Neutrophil (primary cell): ENCODE data around the gene CCDC73.
"Not testable (repeated sequence)": the region's sequence is repeated elsewhere in the genome, so short reads cannot be mapped to it uniquely, and the experiment has no call there.

Experiments
- H3K27ac ChIP-seq: fragments of 200-600 bp; sonication (generic); 2 replicates; pipeline ENCODE4 v1.5.1; 2016; ENCODE audit warnings: mild to moderate bottlenecking, moderate library complexity
- H3K27me3 ChIP-seq: fragments of 200-600 bp; sonication (generic); 2 replicates; pipeline ENCODE4 v1.6.0; 2016; ENCODE audit warnings: mild to moderate bottlenecking
- H3K36me3 ChIP-seq: fragments of 200-600 bp; sonication (generic); 2 replicates; pipeline ENCODE4 v1.5.1; 2017
- H3K4me1 ChIP-seq, 2 experiments: fragments of 200-600 bp in 1 of 2; sonication (generic) in 1 of 2; 1 replicate in 1 of 2; 2 replicates in 1 of 2; pipeline versions ENCODE4 v1.5.1 to v1.6.1; 2013 to 2016; ENCODE audit warnings: low read depth in 1 of 2, low read length in 1 of 2, mild to moderate bottlenecking in 1 of 2, moderate library complexity in 1 of 2; ENCODE audit not compliant: control insufficient read depth in 1 of 2, insufficient read depth in 1 of 2
- H3K4me3 ChIP-seq, 2 experiments: fragments of 200-600 bp in 1 of 2; sonication (generic) in 1 of 2; 1 replicate in 1 of 2; 2 replicates in 1 of 2; pipeline ENCODE4 v1.5.1; 2013 to 2016; ENCODE audit warnings: low read depth in 1 of 2, low read length in 1 of 2, mild to moderate bottlenecking in 1 of 2, moderate library complexity in 1 of 2
- H3K9me3 ChIP-seq: fragments of 200-600 bp; sonication (generic); 2 replicates; pipeline ENCODE4 v1.5.1; 2016
- CTCF ChIP-seq: fragments of 200-600 bp; sonication (generic); IDR thresholded peaks from 2 replicates; pipeline ENCODE4 v1.5.1; 2016; ENCODE audit warnings: antibody characterized with exemption

CCDC73 gene

GRCh38 chr11:32829680-32830412 is 35.4 kb upstream of the CCDC73 start, which contains the start of gene PRRG4:
Gene PRRG4 (plus strand): TSS chr11:32829927. CDS start chr11:32830530, 603 bp downstream.
- no peak for TF ChIP-seq CTCF
- no peaks in the 10 kb centered on the region for H3K27me3 ChIP-seq
- no peaks in the 10 kb centered on the region for H3K9me3 ChIP-seq
- H3K36me3 ChIP-seq, result peaks cover 15% of the 10 kb centered on the region
- H3K27ac ChIP-seq, result peak within 1 kb of the TSS; percentile 83
- H3K4me1 ChIP-seq, result peaks cover 7 to 16% of the 10 kb centered on the region in 2 experiments
- peak within 1 kb of the TSS; percentile 88 to 90 for H3K4me3 ChIP-seq

GRCh38 chr11:32829157-32829679 is 34.8 kb upstream of the CCDC73 start:
- H3K9me3 ChIP-seq, result no peaks in the 10 kb centered on the region
- TF ChIP-seq CTCF, result no peak
- no peaks in the 10 kb centered on the region for H3K27me3 ChIP-seq
- peak overlapping the region; percentile 88 to 90 for H3K4me3 ChIP-seq
- peaks cover 9% of the 10 kb centered on the region for H3K36me3 ChIP-seq
- peak overlapping the region; percentile 83 for H3K27ac ChIP-seq
- peaks cover 13 to 22% of the 10 kb centered on the region in 2 experiments for H3K4me1 ChIP-seq

- peaks cover 6% of the 10 kb centered on the region for H3K36me3 ChIP-seq
- peaks cover 33 to 40% of the 10 kb centered on the region in 2 experiments for H3K4me1 ChIP-seq
- no peak overlapping the region for H3K4me3 ChIP-seq
- H3K27me3 ChIP-seq, result no peaks in the 10 kb centered on the region
- TF ChIP-seq CTCF, result no peak
- no peaks in the 10 kb centered on the region for H3K9me3 ChIP-seq
- H3K27ac ChIP-seq, result no peak overlapping the region
These were observed 32.8 kb upstream of the CCDC73 start for GRCh38 chr11:32827276-32827675.

- no peak overlapping the region for H3K27ac ChIP-seq
- no peaks in the 10 kb centered on the region for H3K27me3 ChIP-seq
- no peak overlapping the region for H3K4me3 ChIP-seq
- no peaks in the 10 kb centered on the region for H3K9me3 ChIP-seq
- H3K4me1 ChIP-seq, result peaks cover 42 to 50% of the 10 kb centered on the region in 2 experiments
- H3K36me3 ChIP-seq, result peaks cover under 1% of the 10 kb centered on the region
- no peak for TF ChIP-seq CTCF
These were observed 31.7 kb upstream of the CCDC73 start for GRCh38 chr11:32826113-32826512.

- Histone ChIP-seq H3K27ac (peak overlapping the region; percentile 80), H3K4me3 (peak overlapping the region in 1 of 2 experiments; percentile 33), H3K4me1 (peaks cover 34 to 35% of the 10 kb centered on the region in 2 experiments)
- not testable (repeated sequence) for H3K36me3 ChIP-seq, H3K9me3 ChIP-seq, H3K27me3 ChIP-seq
These were observed 29.2 kb upstream of the CCDC73 start for GRCh38 chr11:32823617-32824016.

- H3K27me3 ChIP-seq, result no peaks in the 10 kb centered on the region
- H3K27ac ChIP-seq, result peak overlapping the region; percentile 80
- no peaks in the 10 kb centered on the region for H3K36me3 ChIP-seq
- no peaks in the 10 kb centered on the region for H3K9me3 ChIP-seq
- H3K4me1 ChIP-seq, result peaks cover 34 to 35% of the 10 kb centered on the region in 2 experiments
- H3K4me3 ChIP-seq, result peak overlapping the region in 1 of 2 experiments; percentile 33
- TF ChIP-seq CTCF, result no peak
These were observed 27.6 kb upstream of the CCDC73 start for GRCh38 chr11:32821917-32822560.
